K562 (cell line): ENCODE measurements around the gene WDR18. TPM values are rescaled to one million over a fixed set of nuclear protein-coding genes. Genes with fewer than 3 reads are reported as not detected.

Source experiments
- ADNP ChIP-seq: fragments of 200-800 bp; sonication (Bioruptor generic); IDR thresholded peaks from 2 replicates; pipeline ENCODE4 v1.6.1; 2016; ENCODE audit warnings: missing genetic modification characterization, missing compliant biosample characterization
- ARID3B ChIP-seq: fragments of 250-450 bp; sonication (Bioruptor Pico); IDR thresholded peaks from 2 replicates; pipeline ENCODE4 v1.4.0; 2020; ENCODE audit warnings: borderline replicate concordance
- CXXC5 ChIP-seq: fragments of 250-450 bp; sonication (Bioruptor Pico); IDR thresholded peaks from 2 replicates; pipeline ENCODE4 v1.8.0; 2022; ENCODE audit warnings: inconsistent platforms, mild to moderate bottlenecking, moderate library complexity
- GABPB2 ChIP-seq: fragments of 250-450 bp; sonication (Bioruptor Pico); conservative IDR thresholded peaks from 2 replicates; pipeline ENCODE4 v1.5.1; 2021; ENCODE audit warnings: mild to moderate bottlenecking
- HIVEP1 ChIP-seq: fragments of 250-450 bp; sonication (Bioruptor Pico); IDR thresholded peaks from 2 replicates; pipeline ENCODE4 v1.4.0; 2020; ENCODE audit warnings: mild to moderate bottlenecking
- KDM2B ChIP-seq: fragments of 250-450 bp; sonication (Bioruptor Pico); IDR thresholded peaks from 2 replicates; pipeline ENCODE4 v1.8.0; 2021; ENCODE audit warnings: mild to moderate bottlenecking, moderate library complexity
- MAZ ChIP-seq, 2 experiments: fragments of 450-650 bp in 1 of 2; sonication (generic) in 1 of 2; formaldehyde crosslinking; IDR thresholded peaks in 1 of 2; conservative IDR thresholded peaks in 1 of 2; 2 replicates each; pipeline versions ENCODE4 v1.4.0 to v1.5.0; 2020; ENCODE audit warnings: mild to moderate bottlenecking in 1 of 2, missing genetic modification reagents in 1 of 2
- POLR2AphosphoS2 ChIP-seq: IDR thresholded peaks from 2 replicates; pipeline ENCODE4 v1.6.1; 2012; ENCODE audit warnings: low read length, improper control_type of control experiment
- POLR2H ChIP-seq: IDR thresholded peaks from 2 replicates; pipeline ENCODE4 v1.6.1; 2016; ENCODE audit warnings: missing genetic modification characterization, low read depth, mild to moderate bottlenecking, control low read depth, missing compliant biosample characterization, moderate library complexity
- PRDM10 ChIP-seq: fragments of 450-650 bp; IDR thresholded peaks from 2 replicates; pipeline ENCODE4 v1.6.1; 2018; ENCODE audit not compliant: partially characterized antibody
- RBM25 ChIP-seq: fragments of 200-400 bp; formaldehyde crosslinking; IDR thresholded peaks from 2 replicates; pipeline ENCODE4 v1.6.1; 2018; ENCODE audit warnings: low read length, low read depth, moderate library complexity; ENCODE audit not compliant: severe bottlenecking
- SMAD1 ChIP-seq: fragments of 150-350 bp; IDR thresholded peaks from 2 replicates; pipeline ENCODE4 v1.6.1; 2014; ENCODE audit warnings: low read length, low read depth; ENCODE audit not compliant: partially characterized antibody
- ZNF584 ChIP-seq: fragments of 200-800 bp; sonication (Bioruptor generic); IDR thresholded peaks from 2 replicates; pipeline ENCODE4 v1.6.1; 2016; ENCODE audit warnings: low read depth, mild to moderate bottlenecking, missing genetic modification characterization, missing compliant biosample characterization
- polyA plus RNA-seq, 8 experiments: library from polyadenylated mRNA; depleted of rRNA in 4 of 8; stranded (reverse) in 5 of 8; unstranded in 3 of 8; fragments of >200 nt; fragmentation: Nextera tagmentation in 2 of 8; fragmentation: Illumina TruSeq in 1 of 8; extraction: Ambion mirVana in 2 of 8; extraction: Trizol in 1 of 8; gene quantifications; 2 replicates each; pipeline versions ENCODE4 v1.2.1 to v1.2.3, GENCODE V29; 2011 to 2014; ENCODE audit warnings: inconsistent platforms in 1 of 8, missing spikeins in 1 of 8
- total RNA-seq, 7 experiments: library from RNA; depleted of rRNA in 6 of 7; stranded (reverse); fragments of >200 nt in 6 of 7; fragmentation: Illumina TruSeq in 2 of 7; extraction: Trizol in 2 of 7; gene quantifications; 2 replicates each; pipeline versions ENCODE4 v1.2.1 to v1.2.3, GENCODE V29; 2011 to 2021; ENCODE audit warnings: low replicate concordance in 1 of 7
- TF ChIP-seq, protein P1 (sequence below), 2 experiments: fragments of 450-650 bp; IDR thresholded peaks; 2 replicates each; pipeline ENCODE4 v1.6.1; 2018; ENCODE audit warnings: mild to moderate bottlenecking in 2 of 2, low read depth in 1 of 2; ENCODE audit not compliant: partially characterized antibody in 2 of 2
- TF ChIP-seq, protein P2 (sequence below): sonication (generic); IDR thresholded peaks from 2 replicates; pipeline ENCODE4 v1.6.1; 2016
- TF ChIP-seq, protein P3 (sequence below): fragments of 250-450 bp; sonication (Bioruptor Pico); IDR thresholded peaks from 2 replicates; pipeline ENCODE4 v1.8.0; 2022; ENCODE audit warnings: moderate library complexity, mild to moderate bottlenecking, inconsistent platforms

Gene WDR18
- total and polyA plus RNA-seq, 9 of the 15 experiments (the other 6 are each of a cell fraction or from before 2014, with no cell fraction given): 0.65 to 181 (median 30.1) TPM

- TF ChIP-seq, protein P1, sequence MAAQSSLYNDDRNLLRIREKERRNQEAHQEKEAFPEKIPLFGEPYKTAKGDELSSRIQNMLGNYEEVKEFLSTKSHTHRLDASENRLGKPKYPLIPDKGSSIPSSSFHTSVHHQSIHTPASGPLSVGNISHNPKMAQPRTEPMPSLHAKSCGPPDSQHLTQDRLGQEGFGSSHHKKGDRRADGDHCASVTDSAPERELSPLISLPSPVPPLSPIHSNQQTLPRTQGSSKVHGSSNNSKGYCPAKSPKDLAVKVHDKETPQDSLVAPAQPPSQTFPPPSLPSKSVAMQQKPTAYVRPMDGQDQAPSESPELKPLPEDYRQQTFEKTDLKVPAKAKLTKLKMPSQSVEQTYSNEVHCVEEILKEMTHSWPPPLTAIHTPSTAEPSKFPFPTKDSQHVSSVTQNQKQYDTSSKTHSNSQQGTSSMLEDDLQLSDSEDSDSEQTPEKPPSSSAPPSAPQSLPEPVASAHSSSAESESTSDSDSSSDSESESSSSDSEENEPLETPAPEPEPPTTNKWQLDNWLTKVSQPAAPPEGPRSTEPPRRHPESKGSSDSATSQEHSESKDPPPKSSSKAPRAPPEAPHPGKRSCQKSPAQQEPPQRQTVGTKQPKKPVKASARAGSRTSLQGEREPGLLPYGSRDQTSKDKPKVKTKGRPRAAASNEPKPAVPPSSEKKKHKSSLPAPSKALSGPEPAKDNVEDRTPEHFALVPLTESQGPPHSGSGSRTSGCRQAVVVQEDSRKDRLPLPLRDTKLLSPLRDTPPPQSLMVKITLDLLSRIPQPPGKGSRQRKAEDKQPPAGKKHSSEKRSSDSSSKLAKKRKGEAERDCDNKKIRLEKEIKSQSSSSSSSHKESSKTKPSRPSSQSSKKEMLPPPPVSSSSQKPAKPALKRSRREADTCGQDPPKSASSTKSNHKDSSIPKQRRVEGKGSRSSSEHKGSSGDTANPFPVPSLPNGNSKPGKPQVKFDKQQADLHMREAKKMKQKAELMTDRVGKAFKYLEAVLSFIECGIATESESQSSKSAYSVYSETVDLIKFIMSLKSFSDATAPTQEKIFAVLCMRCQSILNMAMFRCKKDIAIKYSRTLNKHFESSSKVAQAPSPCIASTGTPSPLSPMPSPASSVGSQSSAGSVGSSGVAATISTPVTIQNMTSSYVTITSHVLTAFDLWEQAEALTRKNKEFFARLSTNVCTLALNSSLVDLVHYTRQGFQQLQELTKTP (IDR thresholded peaks at IDR 0.05; ENCODE audit: low read depth in 1 of 2, partially characterized antibody in 2 of 2): peak in 1 of 2 experiments; percentile 78
- TF ChIP-seq ZNF584 (no peak), KDM2B (CRISPR knock-in tag) (no peak), POLR2H (tag) (no peak), MAZ (CRISPR knock-in tag; conservative IDR thresholded peaks at IDR 0.05 in 1 of 2, IDR thresholded peaks at IDR 0.05 in 1 of 2) (peak in 1 of 2 experiments; percentile 97; a peak in 2 of 4 replicates), CXXC5 (peak; percentile 100), ADNP (no peak; the same call in 1 of the 2 replicates), SMAD1 (peak; percentile 38), HIVEP1 (CRISPR knock-in tag) (no peak), RBM25 (peak; percentile 30), GABPB2 (CRISPR knock-in tag) (no peak), ARID3B (CRISPR knock-in tag) (no peak), PRDM10 (peak; percentile 55), POLR2AphosphoS2 (0 out of 2 replicates have a peak, but pooled peaks have one; percentile 44)
- TF ChIP-seq, protein P2, sequence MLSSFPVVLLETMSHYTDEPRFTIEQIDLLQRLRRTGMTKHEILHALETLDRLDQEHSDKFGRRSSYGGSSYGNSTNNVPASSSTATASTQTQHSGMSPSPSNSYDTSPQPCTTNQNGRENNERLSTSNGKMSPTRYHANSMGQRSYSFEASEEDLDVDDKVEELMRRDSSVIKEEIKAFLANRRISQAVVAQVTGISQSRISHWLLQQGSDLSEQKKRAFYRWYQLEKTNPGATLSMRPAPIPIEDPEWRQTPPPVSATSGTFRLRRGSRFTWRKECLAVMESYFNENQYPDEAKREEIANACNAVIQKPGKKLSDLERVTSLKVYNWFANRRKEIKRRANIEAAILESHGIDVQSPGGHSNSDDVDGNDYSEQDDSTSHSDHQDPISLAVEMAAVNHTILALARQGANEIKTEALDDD: no peak
- TF ChIP-seq, protein P3, sequence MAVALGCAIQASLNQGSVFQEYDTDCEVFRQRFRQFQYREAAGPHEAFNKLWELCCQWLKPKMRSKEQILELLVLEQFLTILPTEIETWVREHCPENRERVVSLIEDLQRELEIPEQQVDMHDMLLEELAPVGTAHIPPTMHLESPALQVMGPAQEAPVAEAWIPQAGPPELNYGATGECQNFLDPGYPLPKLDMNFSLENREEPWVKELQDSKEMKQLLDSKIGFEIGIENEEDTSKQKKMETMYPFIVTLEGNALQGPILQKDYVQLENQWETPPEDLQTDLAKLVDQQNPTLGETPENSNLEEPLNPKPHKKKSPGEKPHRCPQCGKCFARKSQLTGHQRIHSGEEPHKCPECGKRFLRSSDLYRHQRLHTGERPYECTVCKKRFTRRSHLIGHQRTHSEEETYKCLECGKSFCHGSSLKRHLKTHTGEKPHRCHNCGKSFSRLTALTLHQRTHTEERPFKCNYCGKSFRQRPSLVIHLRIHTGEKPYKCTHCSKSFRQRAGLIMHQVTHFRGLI: no peak
Measured at GRCh38 chr19:944171-944567, 40.0 kb upstream of the WDR18 start (continued).
